MV-4-11 (cell line): Measurements from ENCODE around the gene RTKN.
"Not testable (repeated sequence)": the region's sequence is repeated elsewhere in the genome, so short reads cannot be mapped to it uniquely, and the experiment has no call there.

Experiments used
- DNase-seq: peaks from one replicate; lab custom pipeline; 2025; lab: John Stamatoyannopoulos, UW

RTKN gene

DNA sequence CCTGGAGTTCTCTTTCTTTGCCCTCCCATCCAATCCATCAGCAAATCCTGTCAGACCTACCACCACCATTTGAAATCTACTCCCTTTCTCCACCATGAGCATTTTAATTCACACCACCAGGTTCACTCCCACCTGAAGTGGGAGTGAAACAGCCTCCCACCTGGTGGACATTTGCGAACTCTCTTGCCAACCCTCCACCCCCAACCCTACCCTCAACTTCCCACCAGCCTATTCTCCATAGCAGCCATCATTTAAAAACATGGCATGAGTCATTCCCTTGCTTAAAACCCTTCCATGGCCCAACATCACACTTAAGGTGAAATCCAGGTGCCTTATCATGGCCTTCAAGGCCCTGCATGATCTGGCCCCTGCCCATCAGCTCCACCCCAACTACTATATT, 3.5 kb downstream of the RTKN start:
- DNase-seq, result no peak

DNA sequence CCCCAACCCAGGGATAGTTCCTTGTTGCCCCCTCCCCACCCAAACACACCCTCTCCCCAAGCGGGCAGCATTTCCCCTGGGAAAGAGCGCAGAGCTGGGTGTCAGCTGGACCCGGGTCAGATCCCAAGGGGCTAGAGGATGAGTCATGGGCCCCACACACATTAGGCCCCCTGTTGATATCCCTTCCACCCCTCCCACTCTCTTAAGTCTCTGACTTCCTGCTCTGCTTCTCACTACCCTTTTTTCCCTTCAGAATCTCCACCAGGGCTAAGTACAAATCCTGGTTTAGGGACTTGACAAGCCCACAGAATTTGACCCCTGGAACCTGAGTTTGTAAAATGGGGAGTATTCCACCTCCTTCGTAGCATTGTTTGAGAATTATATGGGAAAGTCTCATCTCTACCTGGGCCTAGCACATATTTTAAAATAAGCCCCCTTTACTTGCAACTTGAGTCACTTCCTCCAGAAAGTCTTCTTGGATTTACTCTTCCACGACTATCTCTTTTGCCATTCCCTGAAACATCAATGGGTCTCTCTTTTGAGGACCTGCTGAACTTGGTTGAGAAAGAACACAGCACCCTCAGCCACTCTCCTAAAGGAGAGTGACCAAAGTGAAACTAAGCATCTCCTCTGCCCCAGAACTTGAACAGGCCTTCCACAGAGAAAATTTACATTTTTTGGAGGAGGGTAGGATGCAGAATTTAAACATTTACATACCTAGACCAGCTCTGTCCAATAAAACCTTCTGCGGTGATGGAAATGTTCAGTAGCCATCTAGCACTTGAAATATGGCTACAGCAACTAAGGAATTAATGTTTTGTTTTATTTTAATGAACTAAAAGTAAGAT, 4.7 kb downstream of the RTKN start:
- peak; percentile 86 for DNase-seq

DNA sequence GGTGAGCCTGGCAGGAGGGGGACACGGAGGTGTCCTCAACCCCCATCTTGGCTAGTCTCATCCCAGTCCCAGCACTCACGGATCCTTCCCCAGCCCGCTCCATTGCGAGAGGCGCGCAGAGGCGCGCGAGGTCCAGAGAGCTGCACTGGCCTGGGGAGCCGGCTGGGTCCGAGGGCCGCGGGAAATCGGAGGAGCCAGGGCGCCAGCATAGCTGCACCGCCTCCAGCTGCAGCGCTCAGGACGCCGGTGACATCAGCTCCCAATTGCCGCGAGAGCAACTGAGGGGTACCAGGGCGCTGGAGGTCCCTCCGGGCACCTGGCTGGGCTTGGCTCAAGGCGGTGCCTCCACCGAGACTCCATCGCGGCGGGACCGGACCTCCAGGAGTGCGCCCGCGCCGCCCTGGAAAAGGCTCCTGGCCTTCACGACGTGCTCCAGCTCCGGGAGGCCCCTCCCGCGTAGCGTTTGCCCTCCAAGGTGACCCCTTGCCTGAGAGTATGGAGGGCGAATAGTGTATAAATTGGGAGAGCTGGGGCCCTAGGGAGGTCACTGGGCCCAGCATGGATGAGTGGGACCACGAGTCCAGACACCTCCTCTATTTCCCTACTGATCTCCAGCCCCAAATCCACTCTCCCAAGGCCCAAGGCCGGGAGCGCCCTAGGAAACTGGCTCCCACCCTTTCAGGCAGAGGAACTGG, 5.5 kb downstream of the RTKN start:
- no peak for DNase-seq

DNA sequence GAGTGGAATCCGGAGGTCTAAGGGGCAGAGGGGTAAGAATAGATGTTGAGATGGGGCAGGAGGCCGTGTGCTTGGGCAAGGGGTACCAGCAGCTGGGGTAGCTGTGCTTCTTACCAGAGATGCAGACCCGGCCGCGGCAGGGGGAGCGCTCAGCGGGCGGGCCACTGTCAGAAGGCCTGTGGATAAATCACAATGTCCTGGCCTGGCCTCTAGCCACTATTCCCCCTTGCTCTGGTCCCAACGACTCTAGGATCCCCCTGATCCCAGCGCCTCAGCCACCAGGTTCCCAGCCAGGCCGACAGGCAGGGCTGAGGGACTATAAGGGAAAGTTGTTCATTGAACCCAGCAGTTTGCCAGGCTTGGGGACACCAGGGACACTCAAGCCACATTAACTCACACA, 11.2 kb downstream of the RTKN start:
- DNase-seq, result no peak

DNA sequence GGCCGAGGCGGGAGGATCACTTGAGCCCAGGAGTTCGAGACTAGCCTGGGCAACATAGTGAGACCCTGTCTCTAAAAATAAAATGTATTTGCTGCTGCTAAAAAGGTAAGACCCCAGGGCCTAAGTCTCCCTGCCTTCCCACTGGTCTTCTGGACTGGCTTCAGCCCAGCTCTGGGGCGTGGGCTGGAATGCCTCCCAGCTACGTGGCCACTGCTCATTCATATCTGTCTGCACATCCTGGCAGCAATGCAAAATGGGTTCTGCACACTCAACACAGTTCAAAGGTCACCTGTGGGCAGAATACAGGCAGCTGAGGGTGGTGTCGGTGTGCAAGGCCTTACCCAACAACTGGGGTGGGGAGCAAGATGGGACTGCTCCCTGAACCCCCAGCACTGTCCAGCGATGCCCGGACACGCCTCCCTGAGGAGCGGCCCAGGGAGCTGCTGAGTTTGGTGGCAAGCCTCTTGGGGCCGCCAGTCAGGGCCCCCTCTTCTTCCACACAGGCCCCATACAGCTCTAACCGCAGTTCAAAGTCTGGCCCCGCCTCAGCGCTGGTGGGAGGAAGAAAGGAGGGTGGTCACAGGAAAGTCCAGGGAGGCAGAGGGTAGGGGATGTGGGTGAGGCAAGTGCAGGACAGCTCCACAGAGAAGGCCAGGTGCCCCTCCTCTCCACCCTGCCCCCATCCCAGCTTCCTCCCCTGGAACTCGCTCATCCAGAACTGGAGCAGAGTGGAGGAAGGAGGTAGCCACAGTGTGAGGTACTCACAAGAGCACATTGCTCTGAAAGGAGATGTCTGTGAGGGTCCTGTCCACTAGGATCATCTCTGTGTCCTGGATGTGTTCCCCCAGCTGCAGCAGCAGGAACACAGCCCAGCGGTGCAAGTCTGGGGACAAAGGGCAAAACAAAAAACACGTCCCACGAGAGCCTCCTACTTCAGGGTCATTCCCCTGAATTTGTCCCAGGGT, 12.0 kb downstream of the RTKN start:
- no peak for DNase-seq

DNA sequence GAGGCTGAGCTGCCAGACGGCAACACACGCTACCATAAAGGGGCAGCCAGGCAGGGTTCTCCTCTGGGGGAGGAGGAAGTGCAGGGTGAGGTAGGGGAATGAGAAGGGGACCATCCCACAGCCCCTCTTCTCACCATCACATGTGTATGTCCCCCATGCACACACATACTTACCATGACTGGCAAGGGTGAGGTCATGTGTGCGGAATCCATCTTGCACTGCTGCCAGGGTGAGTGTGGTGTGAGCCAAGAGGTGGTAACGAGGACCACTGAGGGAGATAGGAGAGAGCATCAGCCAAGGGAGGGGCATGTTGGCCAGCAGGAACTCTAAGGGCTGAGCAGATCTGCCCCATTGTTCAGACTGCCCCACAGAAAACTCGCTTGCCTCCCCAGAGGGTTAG, 13.1 kb downstream of the RTKN start:
- no peak for DNase-seq

DNA sequence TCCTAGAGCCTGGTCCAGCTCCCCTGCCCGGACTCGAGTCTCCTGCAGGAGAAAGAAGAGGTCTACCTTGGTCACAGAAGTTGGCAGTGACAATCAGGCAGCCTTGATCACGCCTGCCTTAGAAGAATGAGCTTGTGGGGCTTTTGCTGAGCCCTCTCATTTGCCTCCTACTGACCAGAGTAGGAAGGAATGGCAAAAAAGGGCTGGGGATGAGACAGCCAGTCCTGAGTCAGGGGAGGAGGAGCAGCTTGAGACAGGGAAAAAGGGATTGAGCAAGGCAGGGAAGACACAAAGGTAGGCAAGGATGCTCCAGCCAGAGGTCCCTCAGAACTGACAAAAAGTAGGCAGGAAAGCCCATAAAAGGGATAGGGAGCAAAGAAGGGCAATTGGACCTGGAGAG, 14.2 kb downstream of the RTKN start:
- no peak for DNase-seq

DNA sequence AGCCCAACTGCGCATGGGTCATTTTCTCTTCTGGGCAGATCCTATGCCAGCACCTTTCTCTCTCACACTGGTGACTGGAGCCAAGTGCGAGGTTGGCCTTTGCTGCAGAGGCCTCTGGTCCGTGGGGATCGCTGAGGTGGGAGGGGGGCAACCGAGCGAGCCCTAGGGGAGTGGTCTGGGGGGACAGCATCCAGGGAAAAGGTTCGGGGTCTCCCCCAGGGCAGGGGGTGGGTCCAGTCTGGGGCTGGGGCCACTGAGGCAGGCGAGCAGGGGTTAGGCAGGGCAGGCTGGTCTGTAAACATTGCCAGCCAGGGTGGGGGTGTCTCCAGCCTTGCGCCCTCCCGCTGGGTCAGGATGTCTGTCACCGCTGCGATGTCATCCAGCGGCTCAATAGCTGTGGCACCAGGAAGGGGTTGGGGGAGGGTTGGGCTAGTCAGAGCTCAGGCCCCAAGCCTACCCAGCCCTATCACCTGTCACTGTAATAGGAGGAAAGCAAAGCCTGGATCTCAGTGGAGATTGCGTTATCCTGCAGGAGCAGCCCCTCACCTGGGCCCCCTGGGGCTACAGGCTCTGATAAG, 15.5 kb downstream of the RTKN start:
- DNase-seq, result no peak

DNA sequence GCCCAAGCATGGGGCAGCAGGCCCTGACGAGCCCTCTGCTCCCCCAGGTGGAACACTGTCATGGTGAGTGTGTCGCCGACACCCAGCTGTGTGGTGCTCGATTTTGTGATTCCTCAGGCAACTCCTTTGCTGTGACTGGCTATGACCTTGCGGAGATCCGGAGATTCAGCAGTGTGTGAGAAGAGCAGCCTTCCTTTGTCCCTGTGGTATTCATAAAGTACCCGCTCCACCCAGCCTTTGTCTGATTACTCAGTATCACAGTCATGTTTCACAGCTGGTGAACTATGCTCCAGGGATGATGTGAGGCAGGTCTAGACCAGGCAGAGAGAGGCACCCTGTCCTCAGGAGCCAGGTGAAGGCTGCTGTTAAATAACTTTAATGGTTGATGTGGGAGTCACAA, 16.2 kb downstream of the RTKN start:
- no peak for DNase-seq

DNA sequence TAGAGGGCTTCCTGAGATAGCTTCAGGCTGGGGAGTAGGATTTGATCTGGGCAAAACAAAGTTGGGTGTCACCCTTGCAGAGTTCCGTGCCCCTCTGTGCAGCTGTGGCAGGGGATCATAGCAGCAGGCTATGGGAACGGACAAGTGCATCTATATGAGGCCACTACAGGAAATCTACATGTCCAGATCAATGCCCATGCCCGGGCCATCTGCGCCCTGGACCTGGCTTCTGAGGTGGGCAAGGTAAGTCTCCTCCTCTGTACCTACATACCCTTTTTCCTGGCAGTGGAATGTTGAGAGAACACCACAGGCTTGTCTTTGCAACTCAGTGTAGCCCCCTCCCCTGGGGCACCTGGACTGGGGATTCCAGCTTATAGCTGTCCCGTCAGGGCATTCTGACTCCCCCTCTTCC, 16.7 kb downstream of the RTKN start:
- no peak for DNase-seq

DNA sequence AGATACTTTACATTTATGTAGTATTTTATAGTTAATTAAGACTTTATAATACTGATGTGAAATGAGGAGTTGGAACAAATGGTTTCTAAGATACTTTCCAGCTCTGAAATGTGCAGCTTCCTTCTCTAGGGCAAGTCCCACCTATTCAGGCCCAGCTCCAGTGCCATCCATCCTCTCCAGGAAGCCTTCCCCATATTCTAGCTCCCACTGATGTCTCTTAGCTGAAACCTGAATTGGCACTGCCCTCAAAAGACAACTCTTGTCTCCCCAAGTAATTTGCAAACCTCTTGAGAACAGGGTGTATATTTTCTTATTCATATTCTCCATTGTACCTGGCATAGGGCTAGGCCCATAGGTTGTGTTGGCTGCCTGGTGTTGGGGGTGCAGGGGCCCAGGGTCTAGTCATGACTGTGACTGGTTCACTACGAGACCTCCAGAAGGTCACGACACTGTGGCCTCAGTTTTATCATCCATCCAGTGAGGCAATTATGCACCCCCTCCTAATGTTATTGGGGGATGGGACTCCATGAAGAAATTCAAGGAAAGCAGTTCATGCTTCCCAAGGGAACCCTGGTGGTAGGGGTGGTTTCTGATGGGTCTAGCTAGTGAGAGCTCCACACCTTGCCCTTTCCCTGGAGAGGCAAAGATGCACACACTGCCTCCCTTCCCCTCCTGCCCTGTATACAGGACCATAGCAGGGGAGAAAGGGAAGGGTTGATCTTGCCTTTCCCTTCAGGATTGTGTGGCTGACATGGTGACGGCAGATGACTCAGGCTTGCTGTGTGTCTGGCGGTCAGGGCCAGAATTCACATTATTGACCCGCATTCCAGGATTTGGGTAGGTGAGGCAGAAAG, 17.4 kb downstream of the RTKN start:
- no peak for DNase-seq

DNA sequence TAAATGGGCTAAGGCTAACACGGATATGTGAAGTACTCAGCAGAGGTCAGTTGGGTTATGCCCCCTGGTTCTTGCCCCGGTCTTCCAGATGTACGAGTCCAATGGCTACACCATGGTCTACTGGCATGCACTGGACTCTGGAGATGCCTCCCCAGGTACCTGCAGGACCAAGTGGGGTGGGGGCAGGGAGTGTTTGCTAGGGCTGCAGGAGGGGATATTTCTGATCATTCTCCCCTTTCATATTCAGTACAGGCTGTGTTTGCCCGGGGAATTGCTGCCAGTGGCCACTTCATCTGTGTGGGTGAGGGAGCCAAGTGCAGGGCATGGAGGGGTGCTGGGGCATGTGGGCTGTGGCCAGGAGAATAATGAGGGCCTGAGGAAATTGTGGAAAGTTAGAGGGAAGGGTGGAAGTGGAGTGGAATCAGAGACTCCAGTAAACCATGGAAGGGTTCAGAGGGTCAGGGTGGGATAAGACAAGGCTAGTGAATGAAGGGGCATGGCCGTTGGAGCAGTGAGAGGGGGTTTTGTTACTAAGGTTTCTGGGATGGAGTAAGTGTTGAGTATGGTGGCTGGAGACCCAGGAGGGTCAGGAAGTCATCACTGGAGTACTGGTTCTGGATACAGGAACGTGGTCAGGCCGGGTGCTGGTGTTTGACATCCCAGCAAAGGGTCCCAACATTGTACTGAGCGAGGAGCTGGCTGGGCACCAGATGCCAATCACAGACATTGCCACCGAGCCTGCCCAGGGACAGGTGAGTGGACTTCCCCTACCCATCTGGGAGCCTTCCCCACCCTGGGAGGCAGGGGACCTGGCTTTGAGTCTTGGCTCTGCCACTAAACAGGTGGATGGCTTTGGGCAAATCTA, 18.3 kb downstream of the RTKN start:
- no peak for DNase-seq

DNA sequence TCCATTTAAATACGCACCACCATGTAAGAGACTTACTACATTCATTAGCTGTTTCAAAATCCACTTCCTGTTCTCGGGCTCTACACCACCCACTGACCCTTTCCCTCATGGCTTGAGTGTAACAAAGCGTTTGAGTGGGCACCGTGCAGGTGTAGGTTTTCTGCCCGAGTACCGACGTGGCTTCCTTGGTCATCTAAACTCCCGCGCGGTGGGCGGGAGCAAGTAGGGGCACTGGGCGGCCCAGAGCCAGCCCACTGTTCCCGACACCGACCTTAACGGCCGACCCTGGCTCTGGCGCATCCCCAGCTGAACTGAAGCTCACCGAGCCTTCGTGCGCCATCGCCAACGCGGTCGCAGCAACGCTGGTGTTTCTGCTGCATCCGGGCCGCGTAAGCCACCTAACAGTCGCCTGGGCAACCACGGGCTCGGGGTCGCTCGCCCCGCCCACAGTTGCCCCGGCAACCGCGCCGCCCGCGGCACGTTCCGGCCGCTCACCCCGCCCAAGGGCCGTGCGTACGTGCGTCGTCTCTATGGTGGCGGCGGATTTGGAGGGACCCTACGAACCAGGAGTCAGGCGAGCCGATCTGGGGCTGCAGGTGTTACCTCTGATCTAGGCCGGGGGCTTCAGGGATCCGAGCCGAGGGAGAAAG, 20.4 kb downstream of the RTKN start, which contains the start of the genes C2orf81 and WDR54:
Gene C2orf81 (minus strand): TSS at position 399 of the 650 bp plus-strand sequence. CDS start 59 bp downstream, at position 340.
Gene WDR54 (plus strand): TSS at position 510 of the 650 bp plus-strand sequence. CDS start 424 bp downstream, outside the sequence.
- peak; percentile 89 for DNase-seq

DNA sequence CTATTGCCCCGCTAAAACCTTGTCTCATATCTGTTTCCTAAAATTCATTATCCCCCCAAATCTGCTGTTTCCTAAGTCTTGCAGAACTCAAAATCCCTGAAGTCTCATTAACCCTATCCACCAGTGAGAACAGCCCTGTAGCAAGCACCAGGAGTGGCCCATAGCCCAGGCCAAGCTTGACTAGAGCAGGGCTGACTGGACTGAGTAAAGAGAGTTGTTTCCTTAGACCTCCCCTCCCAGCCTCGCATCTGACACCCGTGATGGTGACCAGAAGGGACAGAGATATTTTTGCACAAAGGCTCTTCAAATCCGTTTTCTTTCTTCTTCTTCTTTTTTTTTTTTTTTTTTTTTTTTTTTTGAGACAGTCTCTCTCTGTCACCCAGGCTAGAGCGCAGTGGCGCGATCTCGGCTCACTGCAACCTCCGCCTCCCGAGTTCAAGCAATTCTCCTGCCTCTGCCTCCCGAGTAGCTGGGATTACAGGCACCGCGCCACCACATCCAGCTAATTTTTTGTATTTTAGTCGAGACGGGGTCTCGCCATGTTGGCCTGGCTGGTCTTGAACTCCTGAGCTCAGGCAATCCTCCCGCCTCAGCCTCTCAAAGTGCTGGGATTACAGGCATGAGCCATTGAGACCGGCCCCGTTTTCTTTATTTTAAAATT, 21.2 kb downstream of the RTKN start:
- DNase-seq, result not testable (repeated sequence)

DNA sequence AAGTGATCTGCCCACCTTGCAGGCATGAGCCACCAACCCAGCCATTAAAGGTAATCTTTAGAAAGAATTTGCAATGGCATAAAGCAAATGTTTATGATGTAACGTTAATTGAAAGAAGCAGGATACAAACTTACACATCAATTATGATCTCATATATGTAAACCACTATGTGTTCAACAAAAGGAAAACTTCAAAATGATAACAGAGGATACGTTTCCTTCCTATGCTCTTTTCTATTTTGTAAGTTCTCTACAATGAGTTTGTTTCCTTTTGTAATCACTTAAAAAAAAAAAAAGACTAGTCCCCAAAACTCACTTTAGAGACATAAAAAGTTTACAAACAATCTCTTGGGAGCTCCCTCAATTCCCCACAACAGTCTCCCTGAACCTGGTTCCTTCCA, 21.7 kb downstream of the RTKN start:
- DNase-seq, result no peak

DNA sequence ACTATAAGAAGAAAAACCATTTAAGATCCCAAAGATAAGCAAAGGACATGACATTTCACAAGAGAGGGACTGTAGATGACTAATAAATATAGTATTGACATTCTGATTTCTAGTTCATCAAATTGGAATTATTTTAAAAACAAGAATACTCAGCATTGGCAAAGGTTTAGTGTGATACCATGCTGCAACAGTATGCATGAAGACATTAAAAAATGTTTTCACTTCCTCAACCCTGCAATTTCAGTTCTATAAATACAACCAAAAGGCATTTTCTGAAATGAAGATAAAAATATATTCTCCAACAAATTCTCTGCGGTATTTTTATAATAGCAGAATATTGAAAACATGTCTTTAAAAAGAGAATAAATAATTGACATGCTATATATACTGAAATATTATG, 22.4 kb downstream of the RTKN start:
- DNase-seq, result peak; percentile 58

DNA sequence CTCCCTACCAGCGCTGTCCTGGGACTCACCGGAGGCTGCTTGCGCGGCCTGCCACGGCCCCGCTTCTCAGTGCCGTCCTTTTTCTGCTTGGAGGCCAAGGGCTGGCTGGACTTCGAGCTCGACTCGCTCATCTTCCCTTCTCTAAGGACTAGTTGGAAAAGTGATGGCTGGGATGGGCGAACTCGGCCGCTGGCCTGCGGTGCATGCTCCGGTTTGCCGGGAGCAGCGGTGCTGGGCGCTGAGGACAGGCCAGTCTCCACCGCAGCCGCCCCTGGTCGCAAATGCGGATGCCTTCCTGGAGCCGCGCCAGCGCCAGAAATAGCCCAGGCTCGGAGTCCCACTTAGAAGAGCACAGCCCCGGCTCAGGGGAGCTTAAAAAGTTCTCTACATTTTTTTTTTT, 23.4 kb downstream of the RTKN start:
- peak; percentile 38 for DNase-seq

DNA sequence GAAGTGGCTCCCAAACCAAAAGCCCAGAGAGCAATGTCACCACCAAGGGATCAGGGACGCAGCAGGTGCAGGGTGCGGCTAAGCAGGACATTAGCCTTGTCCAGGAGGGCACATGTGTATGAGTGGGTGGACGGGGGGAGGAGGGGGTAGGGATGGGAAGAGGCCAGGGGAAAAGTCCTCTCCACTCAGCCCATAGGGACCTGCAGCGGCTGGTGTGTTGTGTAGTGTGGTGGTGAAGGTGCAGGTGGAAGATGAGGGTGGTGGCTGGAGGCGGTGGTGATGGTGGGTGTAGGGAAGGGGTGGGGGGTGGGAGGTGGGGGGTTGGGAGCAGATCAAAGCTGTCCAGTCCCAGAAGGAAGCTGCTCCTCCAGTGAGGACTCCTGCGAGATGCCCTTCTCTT, 24.0 kb downstream of the RTKN start:
- DNase-seq, result no peak

DNA sequence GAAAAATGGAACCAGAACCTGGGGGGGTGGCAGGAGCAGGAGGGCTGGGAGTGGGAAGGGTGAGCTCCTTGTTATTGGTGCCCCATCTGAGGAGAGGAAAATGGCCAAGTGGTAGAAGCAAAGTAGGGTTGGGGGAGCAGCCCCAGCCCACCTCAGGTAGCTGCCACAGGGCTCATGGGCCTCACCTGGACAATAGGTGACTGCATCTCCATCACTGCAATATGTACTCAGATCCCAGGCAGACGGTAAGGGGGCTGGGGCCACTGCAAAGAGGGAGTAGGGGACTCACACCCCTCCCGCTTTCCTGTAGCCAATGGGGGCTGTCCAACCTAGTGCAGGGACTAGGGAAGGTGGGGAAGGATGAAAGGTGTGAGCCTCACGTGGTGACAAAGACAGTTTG, 24.5 kb downstream of the RTKN start:
- DNase-seq, result no peak
